ENCODE results near the gene HLA-E.
"Not testable (repeated sequence)": the region's sequence is repeated elsewhere in the genome, so short reads cannot be mapped to it uniquely, and the experiment has no call there.

Gene HLA-E

DNA sequence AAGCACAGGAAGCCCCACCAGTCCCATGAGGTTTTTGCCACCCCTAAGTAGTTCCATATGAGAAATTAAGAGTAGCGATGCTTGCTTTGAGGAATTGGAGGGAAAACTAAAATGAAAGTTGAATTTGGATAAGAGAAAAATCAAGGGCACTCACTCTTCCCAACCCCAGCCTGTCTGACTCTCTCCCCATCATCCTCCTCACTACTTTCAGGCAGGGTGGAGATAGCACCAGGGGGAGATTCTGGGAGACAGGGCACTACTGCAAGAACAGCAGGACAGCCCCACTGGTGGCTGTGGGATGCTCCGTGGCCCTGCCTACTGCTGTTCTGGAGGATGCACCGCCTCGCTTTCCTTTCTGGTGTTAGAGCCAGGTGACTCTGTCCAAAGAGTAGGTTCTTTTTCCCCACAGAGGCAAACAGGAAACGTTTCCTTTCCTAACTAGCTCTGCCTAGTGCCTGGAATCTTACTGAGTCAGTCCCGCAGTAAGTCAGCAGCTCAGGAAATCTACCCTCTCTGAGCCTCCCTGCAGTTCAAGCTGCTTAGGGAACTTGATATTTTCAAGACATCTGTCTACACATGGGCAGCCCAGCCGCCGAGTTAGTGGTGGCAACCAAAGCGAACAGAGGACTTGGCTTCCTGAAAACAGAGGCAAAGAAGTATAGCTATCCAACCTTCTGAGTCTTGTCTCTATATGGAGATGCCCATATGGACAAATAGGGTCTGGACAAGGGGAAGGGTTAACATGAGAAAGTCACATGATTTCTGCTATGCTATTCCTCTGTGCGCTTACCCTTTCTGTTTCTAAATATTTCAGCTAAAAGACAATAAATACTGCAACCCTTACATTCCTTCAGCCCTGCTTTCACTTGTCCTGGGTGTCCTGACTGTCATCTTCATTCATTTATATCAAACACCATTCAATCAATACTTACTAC lies 11.4 kb downstream of the HLA-E start:
- no peak for DNase-seq

DNA sequence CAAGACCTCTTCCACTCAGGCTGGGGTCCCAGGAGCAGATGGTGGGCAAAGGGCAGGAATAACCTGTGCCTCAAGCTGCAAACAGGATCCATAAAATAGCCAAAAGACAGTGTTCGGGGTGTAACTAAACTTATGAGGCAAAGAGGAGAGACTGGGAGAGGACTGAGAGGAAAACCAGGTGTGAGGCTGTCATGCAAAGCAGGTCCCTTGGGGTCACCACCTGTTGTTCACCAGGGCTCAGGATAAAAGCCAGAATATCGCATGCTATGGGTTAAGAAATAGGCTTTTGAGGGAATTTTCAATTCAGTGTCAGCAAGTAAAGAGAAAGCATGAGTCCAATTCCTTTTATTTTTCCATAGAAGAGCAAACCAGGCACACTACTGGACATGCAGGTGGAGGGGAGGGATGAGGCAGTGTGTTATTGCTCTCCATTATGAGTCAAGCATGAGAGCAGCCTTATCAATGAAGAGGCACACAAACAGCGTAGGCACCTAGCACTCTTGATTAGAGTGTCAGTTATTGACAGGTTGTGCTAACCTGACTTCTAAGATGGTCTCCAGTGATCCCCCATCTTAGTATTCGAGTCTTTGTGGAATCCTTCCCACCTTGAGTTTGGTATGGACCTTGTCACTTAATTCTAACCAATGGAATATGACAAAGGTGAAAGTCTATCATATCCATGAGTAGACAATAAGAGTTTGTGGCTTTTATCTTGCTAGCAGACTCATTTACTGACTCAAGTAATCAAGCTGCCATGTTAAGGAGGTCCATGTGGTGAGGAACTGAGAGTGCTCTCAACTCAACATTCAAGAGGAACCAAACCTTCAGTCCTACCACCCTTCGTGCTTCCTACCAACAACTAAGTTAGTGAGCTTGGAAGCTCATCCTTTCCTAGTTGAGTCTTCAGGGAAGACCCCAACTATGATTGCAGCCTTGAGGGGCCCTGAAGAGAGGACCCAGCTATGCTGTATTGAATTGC lies 18.8 kb downstream of the HLA-E start:
- no peak for DNase-seq

DNA sequence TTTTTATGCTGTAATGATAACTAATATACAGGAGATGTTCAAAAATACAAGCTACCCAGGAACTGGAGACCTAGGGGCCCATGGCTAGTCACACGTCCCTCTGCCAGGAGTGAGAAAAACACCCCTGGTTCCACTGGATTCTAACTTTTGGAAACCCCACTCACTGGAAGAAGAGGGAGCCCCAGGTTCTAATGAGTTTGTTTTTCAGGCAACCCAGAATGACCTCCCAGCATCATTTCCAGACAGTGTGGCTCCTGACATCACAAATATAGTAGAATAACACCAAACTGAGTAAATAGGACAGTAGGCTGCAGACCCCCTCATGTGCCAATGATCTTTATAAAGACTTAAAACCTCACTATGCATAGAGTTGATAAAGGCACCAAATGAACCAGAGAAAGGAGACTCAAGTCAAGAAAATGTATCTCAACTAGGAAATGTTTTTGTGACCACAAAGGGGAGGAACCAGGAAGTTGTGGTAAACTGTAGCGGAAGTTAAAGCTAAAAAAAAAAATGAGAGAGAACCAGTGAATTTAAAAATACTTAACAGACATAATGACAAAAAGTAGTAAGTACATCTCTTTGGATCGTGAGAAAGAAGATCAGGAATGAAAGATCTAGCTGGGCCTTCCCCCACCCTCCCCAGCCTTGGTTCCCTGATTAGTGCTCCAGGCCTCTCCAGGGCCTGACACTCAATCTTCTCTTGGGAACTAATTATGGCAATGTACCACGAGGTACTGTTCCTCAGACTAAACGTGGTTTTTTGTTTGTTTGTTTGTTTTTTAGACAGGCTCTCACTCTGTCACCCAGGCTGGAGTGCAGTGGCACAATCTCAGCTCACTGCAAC lies 19.8 kb downstream of the HLA-E start:
- DNase-seq = no peak

DNA sequence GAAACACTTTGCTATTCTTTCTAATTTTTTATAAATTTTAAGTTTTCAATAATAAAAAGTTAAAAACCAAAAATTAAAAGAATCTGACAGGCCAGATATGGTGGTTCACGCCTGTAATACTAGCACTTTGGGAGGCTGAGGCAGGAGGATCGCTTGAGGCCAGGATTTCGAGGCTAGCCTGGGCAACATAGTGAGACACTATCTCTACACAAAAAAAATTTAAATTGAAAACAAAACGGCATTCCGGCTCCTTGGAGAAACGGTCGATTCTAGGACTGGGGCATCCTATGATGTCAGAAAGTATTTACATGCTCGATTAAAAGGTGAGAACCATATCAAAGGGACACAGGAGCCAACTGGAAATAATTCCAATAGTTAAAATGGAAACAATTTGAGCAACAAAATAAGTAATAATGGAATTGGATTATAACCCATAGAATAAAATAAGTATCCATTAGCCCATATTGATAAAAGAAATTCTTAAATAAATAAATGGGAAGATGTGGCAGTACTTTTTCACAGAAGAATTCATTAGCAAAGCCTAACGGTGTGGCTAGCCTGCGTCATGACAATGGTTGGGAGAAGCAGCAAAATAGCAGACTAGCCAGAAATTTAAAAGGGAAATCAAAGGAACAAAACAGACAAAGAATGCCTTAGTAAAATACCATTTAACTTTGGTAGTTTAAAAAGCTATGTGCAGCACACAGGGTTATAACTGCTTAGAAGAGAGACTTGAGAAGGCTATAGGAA lies 21.3 kb downstream of the HLA-E start:
- DNase-seq = no peak

DNA sequence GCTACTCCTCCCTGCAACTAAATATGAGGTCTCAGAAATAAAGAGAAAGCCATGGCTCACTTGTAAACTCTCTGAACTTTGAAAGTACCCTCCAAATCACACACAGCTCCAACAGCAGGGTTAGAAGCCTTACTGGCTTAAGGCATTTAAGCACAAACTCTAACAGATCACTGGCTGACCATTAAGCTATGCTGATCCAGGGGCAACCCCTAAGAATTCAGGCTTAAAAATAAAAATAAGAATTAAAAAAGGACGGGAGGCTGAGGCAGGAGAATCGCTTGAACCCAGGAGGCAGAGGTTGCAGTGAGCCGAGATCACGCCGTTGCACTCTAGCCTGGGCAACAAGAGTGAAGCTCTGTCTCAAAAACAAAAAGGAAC lies 21.8 kb downstream of the HLA-E start:
- no peak for DNase-seq

DNA sequence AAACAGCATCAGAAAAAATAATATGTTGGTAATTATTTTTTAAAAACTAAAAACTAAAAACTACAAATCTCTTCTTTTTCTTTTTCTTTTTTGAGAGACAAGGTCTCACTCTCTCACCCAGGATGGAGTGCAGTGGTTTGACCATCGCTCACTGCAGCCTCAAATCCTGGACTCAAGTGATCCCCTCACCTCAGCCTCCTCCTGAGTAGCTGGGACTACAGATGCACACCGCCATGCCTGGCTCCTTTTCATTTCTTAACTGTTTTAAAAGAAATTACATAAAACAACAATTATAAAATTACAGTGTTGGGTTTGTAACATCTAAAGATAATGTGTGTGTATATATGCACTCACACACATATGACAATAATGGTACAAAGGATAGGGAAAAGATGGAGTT lies 24.1 kb downstream of the HLA-E start:
- no peak for DNase-seq

DNA sequence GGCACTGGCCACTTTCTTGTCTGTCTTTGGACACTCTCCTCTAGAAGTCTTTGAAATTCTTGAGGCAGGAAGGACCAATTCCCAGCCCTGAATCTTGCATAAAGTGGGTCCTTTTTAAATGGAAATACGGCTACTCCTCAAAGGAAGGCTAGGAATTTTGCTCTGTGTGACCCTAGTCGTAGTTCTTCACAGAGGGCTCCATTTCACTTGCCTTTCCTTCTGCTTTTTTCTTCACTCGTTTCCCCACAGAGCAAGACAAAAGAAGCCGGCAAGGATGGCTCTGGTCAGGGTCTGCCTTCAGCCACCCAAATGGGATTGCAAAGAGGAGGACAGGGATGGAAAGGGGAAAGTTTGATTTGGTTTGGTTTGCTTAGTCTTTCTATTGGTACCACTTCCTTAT lies 25.8 kb downstream of the HLA-E start:
- no peak for DNase-seq

DNA sequence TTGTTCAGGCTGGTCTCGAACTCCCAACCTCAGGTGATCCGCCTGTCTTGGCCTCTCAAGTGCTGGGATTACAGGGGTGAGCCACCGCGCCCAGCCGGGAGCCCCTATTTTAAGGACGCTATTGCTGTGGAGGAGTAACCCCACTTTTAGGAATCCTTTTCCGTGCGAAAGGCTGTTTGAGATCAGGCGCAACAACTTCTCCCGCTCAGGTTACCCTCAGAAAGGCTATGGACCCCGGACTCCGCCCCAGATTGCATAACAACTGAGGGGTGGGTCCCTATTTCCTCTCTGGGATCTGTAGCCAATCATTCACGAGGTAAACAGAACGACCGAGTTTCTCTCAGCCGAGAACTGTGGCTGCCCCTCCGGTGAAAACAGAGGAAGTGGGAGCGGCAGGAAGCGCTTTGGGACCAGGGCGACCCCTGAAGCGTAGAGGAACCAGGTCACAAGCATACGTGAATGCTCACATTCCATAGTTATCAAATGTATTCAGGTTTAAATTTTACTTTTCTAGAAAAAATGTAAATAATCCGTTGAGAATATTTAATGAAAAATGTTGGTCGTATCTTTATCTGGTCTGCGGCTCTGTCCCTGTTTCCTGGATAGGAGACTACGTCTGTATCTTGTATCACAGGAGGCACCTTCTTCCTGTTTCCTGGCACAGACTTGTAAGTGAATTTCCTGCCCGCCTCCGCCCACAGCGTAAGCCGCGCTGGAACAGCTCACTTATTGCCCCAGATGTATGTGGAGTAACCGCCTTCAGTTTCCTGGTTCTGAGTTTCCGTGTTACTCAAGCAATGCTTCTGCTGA lies 26.8 kb downstream of the HLA-E start:
- peak in 50 of 58 donors; percentile 2 to 76 (median 32) for DNase-seq

DNA sequence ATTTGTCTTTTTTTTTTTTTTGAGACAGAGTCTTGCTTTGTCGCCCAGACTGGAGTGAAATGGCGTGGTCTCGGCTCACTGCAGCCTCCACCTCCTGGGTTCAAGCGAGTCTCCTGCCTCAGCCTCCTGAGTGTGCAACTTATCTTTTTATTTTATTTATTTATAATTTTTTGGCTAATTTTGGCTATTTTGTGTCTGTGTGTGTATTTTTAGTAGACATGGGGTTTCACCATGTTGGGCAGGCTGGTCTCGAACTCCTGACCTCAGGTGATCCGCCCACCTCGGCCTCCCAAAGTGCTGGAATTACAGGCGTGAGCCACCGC lies 27.4 kb downstream of the HLA-E start:
- DNase-seq = not testable (repeated sequence)

DNA sequence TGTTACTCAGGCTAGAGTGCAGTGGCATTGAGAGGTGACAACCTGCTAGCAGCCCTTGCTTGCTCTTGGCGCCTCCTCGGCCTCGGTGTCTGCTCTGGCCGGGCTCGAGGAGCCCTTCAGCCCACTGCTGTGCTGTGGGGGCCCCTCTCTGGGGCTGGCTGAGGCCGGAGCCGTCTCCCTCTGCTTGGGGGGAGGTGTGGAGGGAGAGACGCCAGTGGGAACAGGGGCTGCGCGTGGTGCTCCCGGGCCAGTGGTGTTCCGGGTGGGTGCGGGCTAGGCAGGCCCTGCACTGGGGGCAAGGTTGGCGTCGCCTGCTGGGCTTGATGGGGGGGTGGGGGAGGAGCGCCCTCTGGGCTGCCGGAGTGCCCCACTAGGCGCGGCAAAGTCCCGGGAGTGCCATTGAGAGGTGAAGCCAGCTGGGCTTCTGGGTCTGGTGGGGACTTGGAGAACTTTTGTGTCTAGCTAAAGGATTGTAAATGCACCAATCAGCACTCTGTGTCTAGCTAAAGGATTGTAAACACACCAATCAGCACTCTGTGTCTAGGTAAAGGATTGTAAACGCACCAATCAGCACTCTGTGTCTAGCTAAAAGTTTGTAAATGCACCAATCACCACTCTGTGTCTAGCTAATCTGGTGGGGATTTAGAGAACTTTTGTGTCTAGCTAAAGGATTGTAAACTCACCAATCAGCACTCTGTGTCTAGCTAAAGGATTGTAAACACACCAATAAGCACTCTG lies 28.6 kb downstream of the HLA-E start:
- not testable (repeated sequence) for DNase-seq

DNA sequence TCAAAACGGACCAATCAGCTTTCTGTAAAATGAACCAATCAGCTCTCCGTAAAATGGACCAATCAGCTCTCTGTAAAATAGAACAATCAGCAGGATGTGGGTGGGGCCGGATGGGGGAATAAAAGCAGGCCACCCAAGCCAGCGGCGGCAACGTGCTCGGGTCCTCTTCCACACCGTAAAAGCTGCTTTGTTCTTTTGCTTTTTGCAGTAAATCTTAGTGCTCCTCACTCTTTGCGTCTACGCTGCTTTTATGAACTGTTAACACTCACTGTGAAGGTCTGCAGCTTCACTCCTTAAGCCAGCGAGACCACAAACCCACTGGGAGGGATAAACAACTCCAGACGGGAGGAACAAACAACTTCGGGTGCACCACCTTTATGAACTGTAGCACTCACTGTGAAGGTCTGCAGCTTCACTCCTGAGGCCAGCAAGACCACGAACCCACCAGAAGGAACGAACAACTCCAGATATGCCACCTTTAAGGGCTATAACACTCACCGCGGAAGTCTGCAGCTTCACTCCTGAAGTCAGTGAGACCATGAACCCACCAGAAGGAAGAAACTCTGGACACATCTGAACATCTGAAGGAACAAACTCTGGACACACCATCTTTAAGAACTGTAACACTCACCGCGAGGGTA lies 29.3 kb downstream of the HLA-E start:
- not testable (repeated sequence) for DNase-seq

DNA sequence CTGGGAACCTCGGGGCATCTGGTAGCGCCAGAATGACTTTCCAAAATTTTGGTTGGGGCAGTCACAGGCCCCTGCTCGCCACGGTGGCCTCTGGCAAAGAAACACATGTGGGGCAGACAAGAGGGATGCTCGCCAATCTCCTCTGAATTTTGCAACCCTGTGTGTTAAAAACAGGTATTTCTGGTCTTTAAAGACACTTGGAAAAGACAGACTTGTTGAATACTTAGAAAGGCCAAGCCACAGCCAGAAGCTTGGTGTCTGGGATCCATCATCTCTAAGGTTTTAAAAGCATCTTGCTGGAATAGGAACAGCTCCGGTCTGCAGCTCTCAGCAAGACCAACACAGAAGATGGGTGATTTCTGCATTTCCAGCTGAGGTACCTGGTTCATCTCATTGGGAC lies 31.2 kb downstream of the HLA-E start:
- DNase-seq = no peak

DNA sequence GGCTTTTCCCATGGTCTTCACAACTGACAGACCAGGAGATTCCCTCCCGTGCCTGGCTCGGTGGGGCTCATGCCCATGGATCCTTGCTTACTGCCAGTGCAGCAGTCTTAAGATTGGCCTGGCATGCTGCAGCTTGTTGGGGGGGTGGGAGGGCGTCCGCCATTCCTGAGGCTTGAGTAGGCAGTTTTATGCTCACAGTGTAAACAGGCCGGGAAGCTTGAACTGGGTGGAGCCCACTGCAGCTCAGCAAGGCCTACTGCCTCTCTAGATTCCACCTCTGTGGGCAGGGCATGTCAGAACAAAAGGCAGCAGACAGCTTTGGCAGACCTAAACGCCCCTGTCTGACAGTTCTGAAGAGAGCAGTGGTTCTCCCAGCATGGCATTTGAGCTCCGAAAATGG lies 31.8 kb downstream of the HLA-E start:
- DNase-seq = not testable (repeated sequence)

DNA sequence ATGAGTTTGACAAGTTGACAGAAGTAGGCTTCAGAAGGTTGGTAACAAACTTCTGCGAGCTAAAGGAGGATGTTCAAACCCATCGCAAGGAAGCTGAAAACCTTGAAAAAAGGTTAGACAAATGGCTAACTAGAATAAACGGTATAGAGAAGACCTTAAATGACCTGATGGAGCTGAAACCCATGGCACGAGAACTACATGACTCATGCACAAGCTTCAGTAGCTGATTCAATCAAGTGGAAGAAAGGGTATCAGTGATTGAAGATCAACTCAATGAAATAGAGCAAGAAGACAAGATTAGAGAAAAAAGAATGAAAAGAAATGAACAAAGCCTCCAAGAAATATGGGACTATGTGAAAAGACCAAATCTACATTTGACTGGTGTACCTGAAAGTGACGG lies 32.6 kb downstream of the HLA-E start:
- not testable (repeated sequence) for DNase-seq

DNA sequence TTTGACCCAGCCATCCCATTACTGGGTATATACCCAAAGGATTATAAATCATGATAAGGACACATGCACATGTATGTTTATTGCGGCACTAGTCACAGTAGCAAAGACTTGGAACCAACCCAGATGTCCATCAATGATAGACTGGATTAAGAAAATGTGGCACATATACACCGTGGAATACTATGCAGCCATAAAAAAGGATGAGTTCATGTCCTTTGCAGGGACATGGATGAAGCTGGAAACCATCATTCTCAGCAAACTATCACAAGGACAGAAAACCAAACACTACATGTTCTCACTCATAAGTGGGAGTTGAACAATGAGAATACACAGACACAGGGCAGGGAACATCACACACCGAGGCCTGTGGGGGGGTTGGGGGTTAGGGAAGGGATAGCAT lies 37.1 kb downstream of the HLA-E start:
- DNase-seq = not testable (repeated sequence)

DNA sequence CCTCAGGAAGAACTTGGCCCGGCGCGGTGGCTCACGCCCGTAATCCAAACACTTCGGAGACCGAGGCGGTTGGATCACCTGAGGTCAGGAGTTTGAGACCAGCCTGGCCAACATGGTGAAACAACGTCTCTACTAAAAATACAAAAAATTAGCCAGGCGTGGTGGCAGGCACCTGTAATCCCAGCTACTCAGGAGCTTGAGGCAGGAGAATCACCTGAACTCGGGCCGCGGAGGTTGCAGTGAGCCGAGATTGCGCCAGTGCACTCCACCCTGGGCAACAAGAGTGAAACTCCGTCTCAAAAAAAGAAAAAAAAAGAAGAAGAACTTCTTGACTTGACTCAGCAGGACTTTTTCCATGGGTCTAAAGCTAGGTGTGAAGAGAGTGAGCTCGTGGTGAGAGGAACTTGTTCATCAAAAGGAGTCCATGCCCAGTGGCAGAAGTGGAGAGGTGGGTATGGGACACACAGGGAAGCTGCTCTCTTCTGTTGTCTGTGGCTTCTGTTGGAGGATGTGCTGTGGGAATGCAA lies 40.1 kb downstream of the HLA-E start:
- not testable (repeated sequence) for DNase-seq

DNA sequence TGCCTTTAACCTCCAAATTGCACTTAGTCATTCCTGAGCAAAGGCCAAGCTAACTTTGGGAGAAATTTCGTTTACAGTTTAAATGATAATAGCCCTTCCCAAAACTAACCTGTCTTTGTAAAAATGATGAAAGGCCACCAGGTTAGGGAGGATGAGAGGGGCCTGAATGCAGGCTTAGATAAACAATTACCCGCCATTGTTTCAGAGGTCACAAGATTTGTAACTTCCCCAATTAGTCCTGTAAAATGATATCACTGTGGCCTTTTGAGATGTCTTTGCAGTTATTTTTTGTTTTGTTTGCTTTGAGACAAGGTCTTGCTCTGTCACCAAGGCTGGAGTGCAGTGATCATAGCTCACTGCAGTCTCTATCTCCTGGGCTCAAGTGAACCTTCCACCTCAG lies 40.7 kb downstream of the HLA-E start:
- DNase-seq = no peak

Data from anterior cingulate cortex (tissue), 58 donors.